HG02759 (cell line): ENCODE results near the gene KLHL4.
"Not testable (repeated sequence)": the region's sequence is repeated elsewhere in the genome, so short reads cannot be mapped to it uniquely, and the experiment has no call there.

Experiments used
- ATAC-seq: cut with Tn5 transposase; IDR thresholded peaks from one replicate; pipeline ENCODE4 v1.9.1; 2021; ENCODE audit warnings: mild to moderate bottlenecking, moderate library complexity; ENCODE audit not compliant: unreplicated experiment

Gene KLHL4

GRCh38 chrX:87641439-87641838 is 123.8 kb downstream of the KLHL4 start:
- ATAC-seq = not testable (repeated sequence)

- ATAC-seq = no peak
Observed at GRCh38 chrX:87661761-87662160, 144.2 kb downstream of the KLHL4 start.

- no peak for ATAC-seq
Observed at GRCh38 chrX:87663421-87663820, 145.8 kb downstream of the KLHL4 start.

- ATAC-seq = no peak
Observed at GRCh38 chrX:87664381-87664780, 146.8 kb downstream of the KLHL4 start.

GRCh38 chrX:87679849-87680248 is 162.2 kb downstream of the KLHL4 start:
- ATAC-seq = no peak

- ATAC-seq = no peak
Observed at GRCh38 chrX:87687703-87688102, 170.1 kb downstream of the KLHL4 start.

GRCh38 chrX:87688113-87688748 is 170.6 kb downstream of the KLHL4 start:
- not testable (repeated sequence) for ATAC-seq

GRCh38 chrX:87689218-87689617 is 171.6 kb downstream of the KLHL4 start:
- not testable (repeated sequence) for ATAC-seq

GRCh38 chrX:87693204-87693603 is 175.6 kb downstream of the KLHL4 start:
- ATAC-seq = no peak

GRCh38 chrX:87697409-87697808 is 179.8 kb downstream of the KLHL4 start:
- no peak for ATAC-seq

GRCh38 chrX:87702795-87703194 is 185.2 kb downstream of the KLHL4 start:
- ATAC-seq = no peak

GRCh38 chrX:87703469-87703868 is 185.9 kb downstream of the KLHL4 start:
- not testable (repeated sequence) for ATAC-seq

- no peak for ATAC-seq
Observed at GRCh38 chrX:87706134-87706533, 188.5 kb downstream of the KLHL4 start.

GRCh38 chrX:87710580-87710979 is 193.0 kb downstream of the KLHL4 start:
- ATAC-seq = no peak
